HCT116 (cell line): ENCODE measurements around the gene MS4A5. TPM values are rescaled to one million over a fixed set of nuclear protein-coding genes. Genes with fewer than 3 reads are reported as not detected.

Source experiments
- ATAC-seq: fragments of 200-7000 bp; cut with Tn5 transposase; 2 replicates; pipeline ENCODE4 v1.9.1; 2020; ENCODE audit warnings: mild to moderate bottlenecking, moderate library complexity
- BruUV-seq: library from RNA; stranded (reverse); fragments of 400-500 nt; replicated peaks from 2 replicates; lab custom pipeline; 2021; lab: Mats Ljungman, UMichigan
- CTCF ChIA-PET: fragments of 300-600 bp; sonication (Branson Sonifier 250); formaldehyde crosslinking; loops from one replicate; lab custom pipeline; 2021; ENCODE audit warnings: antibody characterized with exemption; lab: Charles Lee
- POLR2A ChIA-PET: fragments of 300-600, 350-600 bp; sonication (Branson Sonifier 250); formaldehyde crosslinking; loops from one replicate; lab custom pipeline; 2021; ENCODE audit warnings: antibody characterized with exemption; lab: Charles Lee
- RAD21 ChIA-PET, 2 experiments: fragments of 300-600 bp; sonication (Branson Sonifier 250); formaldehyde crosslinking; loops; one replicate each; lab custom pipeline; 2023; ENCODE audit warnings: low total read pairs in 2 of 2; ENCODE audit not compliant: uncharacterized antibody in 2 of 2, unreplicated experiment in 2 of 2, low non-redundant PET in 1 of 2; lab: Charles Lee
- DNase-seq: peaks from one replicate; pipeline ENCODE4 v3.0.0-alpha.2; 2010; ENCODE audit warnings: low read depth, low spot score
- H2AFZ ChIP-seq: fragments of 200-600 bp; shearing (Covaris generic), sonication (generic); 2 replicates; pipeline ENCODE4 v1.6.1; 2017; ENCODE audit warnings: low read depth, mixed run types, mixed read lengths, antibody characterized with exemption, low read length; ENCODE audit not compliant: poor library complexity, severe bottlenecking
- H3K27ac ChIP-seq: 2 replicates; pipeline ENCODE4 v1.5.1; 2012; ENCODE audit warnings: low read depth, low read length
- H3K27me3 ChIP-seq: fragments of 200-600 bp; sonication (generic); 2 replicates; pipeline ENCODE4 v1.6.1; 2016; ENCODE audit warnings: mixed run types, low read length, mixed read lengths; ENCODE audit not compliant: insufficient read depth
- H3K36me3 ChIP-seq, 2 experiments: fragments of 200-500 bp in 1 of 2; fragments of 200-600 bp in 1 of 2; sonication (Bioruptor generic) in 1 of 2; sonication (generic) in 1 of 2; 2 replicates each; pipeline versions ENCODE4 v1.5.1 to v1.6.1; 2014 to 2016; ENCODE audit warnings: low read length in 2 of 2, inconsistent platforms in 1 of 2, mixed read lengths in 1 of 2, mixed run types in 1 of 2; ENCODE audit not compliant: insufficient read depth in 2 of 2, control insufficient read depth in 1 of 2
- H3K4me1 ChIP-seq, 2 experiments: fragments of 200-600 bp in 1 of 2; sonication (generic) in 1 of 2; 2 replicates each; pipeline versions ENCODE4 v1.5.1 to v1.6.1; 2012 to 2017; ENCODE audit warnings: low read length in 2 of 2, inconsistent platforms in 1 of 2, mild to moderate bottlenecking in 1 of 2, mixed read lengths in 1 of 2, mixed run types in 1 of 2, moderate library complexity in 1 of 2; ENCODE audit not compliant: insufficient read depth in 2 of 2, control insufficient read depth in 1 of 2
- H3K4me2 ChIP-seq: fragments of 200-600 bp; sonication (generic); 2 replicates; pipeline ENCODE4 v1.6.1; 2017; ENCODE audit warnings: mixed run types, low read length, mixed read lengths
- H3K4me3 ChIP-seq, 2 experiments: fragments of 200-600 bp in 1 of 2; sonication (generic) in 1 of 2; replicated peaks in 1 of 2; 2 replicates each; pipeline ENCODE4 v1.5.1; 2011 to 2016; ENCODE audit warnings: low read length in 2 of 2, control low read depth in 1 of 2, low read depth in 1 of 2, mild to moderate bottlenecking in 1 of 2, mixed read lengths in 1 of 2, mixed run types in 1 of 2
- H3K79me2 ChIP-seq: fragments of 200-600 bp; sonication (generic); 2 replicates; pipeline ENCODE4 v1.6.1; 2017; ENCODE audit warnings: mild to moderate bottlenecking, mixed run types, low read length, moderate library complexity, mixed read lengths; ENCODE audit not compliant: insufficient read depth
- H3K9ac ChIP-seq: fragments of 200-600 bp; sonication (generic); 2 replicates; pipeline ENCODE4 v1.6.1; 2016; ENCODE audit warnings: low read length, mixed read lengths
- H3K9me2 ChIP-seq: fragments of 200-600 bp; sonication (generic), shearing (Covaris generic); 2 replicates; pipeline ENCODE4 v1.6.1; 2017; ENCODE audit warnings: mixed run types, mild to moderate bottlenecking, moderate library complexity; ENCODE audit not compliant: insufficient read depth
- H3K9me3 ChIP-seq, 2 experiments: fragments of 200-500 bp in 1 of 2; fragments of 200-600 bp in 1 of 2; sonication (Bioruptor generic) in 1 of 2; sonication (generic) in 1 of 2; 2 replicates each; pipeline ENCODE4 v1.6.1; 2014 to 2017; ENCODE audit warnings: low read length in 2 of 2, mixed read lengths in 2 of 2, inconsistent platforms in 1 of 2, low read depth in 1 of 2, mild to moderate bottlenecking in 1 of 2, mixed run types in 1 of 2, moderate library complexity in 1 of 2; ENCODE audit not compliant: control insufficient read depth in 1 of 2, insufficient read depth in 1 of 2
- H4K20me1 ChIP-seq: fragments of 200-600 bp; sonication (generic), shearing (Covaris generic); 2 replicates; pipeline ENCODE4 v1.6.1; 2017; ENCODE audit warnings: mixed run types, mild to moderate bottlenecking, moderate library complexity; ENCODE audit not compliant: insufficient read depth
- CEBPB ChIP-seq: IDR thresholded peaks from 2 replicates; pipeline ENCODE4 v1.6.1; 2012; ENCODE audit warnings: low read depth
- EGR1 ChIP-seq: IDR thresholded peaks from 2 replicates; pipeline ENCODE4 v1.6.1; 2012; ENCODE audit warnings: low read depth
- ELF1 ChIP-seq: IDR thresholded peaks from 2 replicates; pipeline ENCODE4 v1.6.1; 2012; ENCODE audit warnings: low read depth, borderline replicate concordance
- EZH2 ChIP-seq: fragments of 200-600 bp; sonication (generic); IDR thresholded peaks from 2 replicates; pipeline ENCODE4 v1.6.1; 2017; ENCODE audit warnings: antibody characterized with exemption, mixed run types
- POLR2AphosphoS5 ChIP-seq: IDR thresholded peaks from 2 replicates; pipeline ENCODE4 v1.6.1; 2011; ENCODE audit warnings: mild to moderate bottlenecking, low read depth, low read length, moderate library complexity
- RAD21 ChIP-seq: IDR thresholded peaks from 2 replicates; pipeline ENCODE4 v1.6.1; 2012; ENCODE audit warnings: low read depth, mild to moderate bottlenecking
- SRF ChIP-seq: IDR thresholded peaks from 2 replicates; pipeline ENCODE4 v1.6.1; 2012; ENCODE audit warnings: low read depth
- YY1 ChIP-seq: IDR thresholded peaks from 2 replicates; pipeline ENCODE4 v1.6.1; 2011; ENCODE audit warnings: low read length, low read depth, moderate library complexity, mild to moderate bottlenecking; ENCODE audit not compliant: insufficient replicate concordance; ENCODE audit errors: extremely low read depth
- ZFX ChIP-seq: fragments of 450-650 bp; IDR thresholded peaks from 2 replicates; pipeline ENCODE4 v1.6.1; 2017
- ZNF274 ChIP-seq: fragments of 200-500 bp; sonication (Bioruptor generic); IDR thresholded peaks from 2 replicates; pipeline ENCODE4 v1.6.1; 2014; ENCODE audit warnings: mild to moderate bottlenecking, low read depth, low read length, inconsistent platforms
- intact Hi-C: fragments of 100-400 bp; cut with micrococcal nuclease; formaldehyde crosslinking; loops from 2 replicates; pipeline ENCODE4 v1.10.0; 2022
- total RNA-seq: library from RNA; stranded (reverse); gene quantifications from one replicate; pipeline ENCODE4 v1.2.1, GENCODE V29; 2021; ENCODE audit not compliant: unreplicated experiment
- TF ChIP-seq, protein P1 (sequence below), 3 experiments: fragments of 200-600 bp in 1 of 3; sonication (generic) in 1 of 3; IDR thresholded peaks in 2 of 3; conservative IDR thresholded peaks in 1 of 3; 2 replicates each; pipeline ENCODE4 v1.5.1; 2012 to 2017; ENCODE audit warnings: low read depth in 2 of 3, low read length in 2 of 3, antibody characterized with exemption in 1 of 3, borderline replicate concordance in 1 of 3, control low read depth in 1 of 3, mild to moderate bottlenecking in 1 of 3, mixed read lengths in 1 of 3, mixed run types in 1 of 3, moderate library complexity in 1 of 3; ENCODE audit not compliant: insufficient read depth in 1 of 3

Gene MS4A5
- total RNA-seq, 1 experiment from 2014 or later: not detected

GRCh38 chr11:60468829-60469228 lies 39.5 kb downstream of the MS4A5 start:
- DNase-seq: no peak
- TF ChIP-seq ZFX: no peak
- no peak for TF ChIP-seq YY1
- TF ChIP-seq POLR2AphosphoS5: no peak
- TF ChIP-seq CEBPB: no peak
- no peak for TF ChIP-seq SRF
- TF ChIP-seq ELF1: no peak
- TF ChIP-seq EZH2: no peak
- TF ChIP-seq, protein P1, sequence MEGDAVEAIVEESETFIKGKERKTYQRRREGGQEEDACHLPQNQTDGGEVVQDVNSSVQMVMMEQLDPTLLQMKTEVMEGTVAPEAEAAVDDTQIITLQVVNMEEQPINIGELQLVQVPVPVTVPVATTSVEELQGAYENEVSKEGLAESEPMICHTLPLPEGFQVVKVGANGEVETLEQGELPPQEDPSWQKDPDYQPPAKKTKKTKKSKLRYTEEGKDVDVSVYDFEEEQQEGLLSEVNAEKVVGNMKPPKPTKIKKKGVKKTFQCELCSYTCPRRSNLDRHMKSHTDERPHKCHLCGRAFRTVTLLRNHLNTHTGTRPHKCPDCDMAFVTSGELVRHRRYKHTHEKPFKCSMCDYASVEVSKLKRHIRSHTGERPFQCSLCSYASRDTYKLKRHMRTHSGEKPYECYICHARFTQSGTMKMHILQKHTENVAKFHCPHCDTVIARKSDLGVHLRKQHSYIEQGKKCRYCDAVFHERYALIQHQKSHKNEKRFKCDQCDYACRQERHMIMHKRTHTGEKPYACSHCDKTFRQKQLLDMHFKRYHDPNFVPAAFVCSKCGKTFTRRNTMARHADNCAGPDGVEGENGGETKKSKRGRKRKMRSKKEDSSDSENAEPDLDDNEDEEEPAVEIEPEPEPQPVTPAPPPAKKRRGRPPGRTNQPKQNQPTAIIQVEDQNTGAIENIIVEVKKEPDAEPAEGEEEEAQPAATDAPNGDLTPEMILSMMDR (IDR thresholded peaks at IDR 0.05 in 2 of 3, conservative IDR thresholded peaks at IDR 0.05 in 1 of 3; ENCODE audit: borderline replicate concordance in 1 of 3, insufficient read depth in 1 of 3, low read depth in 2 of 3, low read length in 2 of 3): no peak
- no peak for TF ChIP-seq RAD21
- TF ChIP-seq ZNF274: no peak
- TF ChIP-seq EGR1: no peak
- ATAC-seq: no peak

More at GRCh38 chr11:60468829-60469228, 39.5 kb downstream of the MS4A5 start:
- Histone ChIP-seq H2AFZ (no peak overlapping the region), H3K4me3 (no peak overlapping the region), H4K20me1 (no peaks in the 10 kb centered on the region), H3K79me2 (no peaks in the 10 kb centered on the region), H3K9me2 (no peaks in the 10 kb centered on the region), H3K4me2 (no peak overlapping the region), H3K27me3 (no peaks in the 10 kb centered on the region), H3K36me3 (no peaks in the 10 kb centered on the region), H3K9me3 (no peaks in the 10 kb centered on the region), H3K27ac (no peak overlapping the region), H3K4me1 (no peaks in the 10 kb centered on the region), H3K9ac (no peak overlapping the region)
- no TSS peak for BruUV-seq
- intact Hi-C loops: no loop called here
- ChIA-PET CTCF (no interaction called here), RAD21 (no interaction called here), POLR2A (no interaction called here)
